SK-N-SH (cell line): ENCODE data around the gene STK25.

Experiments
- CTCF ChIP-seq: fragments of 200-600 bp; sonication (generic); IDR thresholded peaks from 2 replicates; pipeline ENCODE4 v1.6.1; 2017; ENCODE audit warnings: antibody characterized with exemption, mild to moderate bottlenecking, moderate library complexity
- EP300 ChIP-seq, 2 experiments: IDR thresholded peaks; 2 replicates each; pipeline versions ENCODE4 v1.4.0 to v1.6.1; 2012; ENCODE audit warnings: borderline replicate concordance in 1 of 2, low read depth in 1 of 2, low read length in 1 of 2
- FOXJ3 ChIP-seq: sonication (generic); formaldehyde crosslinking; IDR thresholded peaks from 2 replicates; pipeline ENCODE4 v1.5.1; 2020; ENCODE audit warnings: mild to moderate bottlenecking, missing genetic modification reagents
- GABPA ChIP-seq: IDR thresholded peaks from 2 replicates; pipeline ENCODE4 v1.4.0; 2012; ENCODE audit warnings: low read depth, mild to moderate bottlenecking
- MAX ChIP-seq: IDR thresholded peaks from 2 replicates; pipeline ENCODE4 v1.4.0; 2012; ENCODE audit warnings: low read depth
- MXI1 ChIP-seq: IDR thresholded peaks from 2 replicates; pipeline ENCODE4 v1.6.1; 2012; ENCODE audit warnings: mild to moderate bottlenecking, low read depth, low read length, improper control_type of control experiment
- POLR2AphosphoS5 ChIP-seq: IDR thresholded peaks from 2 replicates; pipeline ENCODE4 v1.6.1; 2012; ENCODE audit warnings: low read depth, low read length
- RFX5 ChIP-seq: IDR thresholded peaks from 2 replicates; pipeline ENCODE4 v1.6.1; 2012; ENCODE audit warnings: mild to moderate bottlenecking, improper control_type of control experiment, low read length
- TEAD4 ChIP-seq: IDR thresholded peaks from 2 replicates; pipeline ENCODE4 v1.4.0; 2012; ENCODE audit warnings: mild to moderate bottlenecking, borderline replicate concordance; ENCODE audit not compliant: insufficient read depth
- TF ChIP-seq, protein P1 (sequence below): IDR thresholded peaks from 2 replicates; pipeline ENCODE4 v1.6.1; 2012; ENCODE audit warnings: mild to moderate bottlenecking, low read depth, low read length, moderate library complexity

DNA sequence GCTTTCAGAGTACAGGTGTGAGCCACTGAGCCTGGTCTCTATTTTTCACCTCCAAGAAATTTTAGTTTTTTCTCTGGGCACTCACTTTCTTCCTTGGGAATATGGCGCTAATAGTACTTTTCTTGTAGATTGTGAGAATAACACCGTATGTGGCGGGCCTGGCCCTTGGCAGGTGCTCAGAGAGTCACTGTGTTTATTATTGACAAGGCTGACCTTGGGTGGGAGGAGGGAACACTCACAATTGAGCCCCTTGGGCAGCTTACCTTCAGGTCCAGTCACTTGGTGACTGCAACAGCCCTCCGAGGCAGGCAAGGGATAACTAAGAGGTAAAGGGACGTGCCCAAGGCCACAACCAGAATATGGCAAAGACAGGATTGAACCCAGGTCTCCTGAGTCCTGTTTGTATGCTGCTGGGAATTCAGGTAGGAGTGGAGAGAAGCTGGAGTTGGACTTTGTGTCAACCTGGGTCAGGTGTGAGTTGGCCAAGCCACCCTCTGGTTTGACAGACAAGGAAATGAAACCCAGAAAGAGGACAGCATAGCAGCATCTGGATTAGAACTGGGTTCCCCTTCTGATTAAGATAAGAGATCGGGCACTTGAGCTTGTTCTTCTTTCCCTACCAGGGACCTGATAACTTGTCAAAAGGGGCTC, 2.8 kb upstream of the STK25 start:
- TF ChIP-seq EP300 (IDR thresholded peaks at IDR 0.05; ENCODE audit: borderline replicate concordance in 1 of 2, low read depth in 1 of 2, low read length in 1 of 2) (no peak), GABPA (no peak), POLR2AphosphoS5 (no peak), MXI1 (no peak), FOXJ3 (CRISPR knock-in tag) (no peak), MAX (no peak), CTCF (no peak), RFX5 (no peak), TEAD4 (no peak)
- TF ChIP-seq, protein P1, sequence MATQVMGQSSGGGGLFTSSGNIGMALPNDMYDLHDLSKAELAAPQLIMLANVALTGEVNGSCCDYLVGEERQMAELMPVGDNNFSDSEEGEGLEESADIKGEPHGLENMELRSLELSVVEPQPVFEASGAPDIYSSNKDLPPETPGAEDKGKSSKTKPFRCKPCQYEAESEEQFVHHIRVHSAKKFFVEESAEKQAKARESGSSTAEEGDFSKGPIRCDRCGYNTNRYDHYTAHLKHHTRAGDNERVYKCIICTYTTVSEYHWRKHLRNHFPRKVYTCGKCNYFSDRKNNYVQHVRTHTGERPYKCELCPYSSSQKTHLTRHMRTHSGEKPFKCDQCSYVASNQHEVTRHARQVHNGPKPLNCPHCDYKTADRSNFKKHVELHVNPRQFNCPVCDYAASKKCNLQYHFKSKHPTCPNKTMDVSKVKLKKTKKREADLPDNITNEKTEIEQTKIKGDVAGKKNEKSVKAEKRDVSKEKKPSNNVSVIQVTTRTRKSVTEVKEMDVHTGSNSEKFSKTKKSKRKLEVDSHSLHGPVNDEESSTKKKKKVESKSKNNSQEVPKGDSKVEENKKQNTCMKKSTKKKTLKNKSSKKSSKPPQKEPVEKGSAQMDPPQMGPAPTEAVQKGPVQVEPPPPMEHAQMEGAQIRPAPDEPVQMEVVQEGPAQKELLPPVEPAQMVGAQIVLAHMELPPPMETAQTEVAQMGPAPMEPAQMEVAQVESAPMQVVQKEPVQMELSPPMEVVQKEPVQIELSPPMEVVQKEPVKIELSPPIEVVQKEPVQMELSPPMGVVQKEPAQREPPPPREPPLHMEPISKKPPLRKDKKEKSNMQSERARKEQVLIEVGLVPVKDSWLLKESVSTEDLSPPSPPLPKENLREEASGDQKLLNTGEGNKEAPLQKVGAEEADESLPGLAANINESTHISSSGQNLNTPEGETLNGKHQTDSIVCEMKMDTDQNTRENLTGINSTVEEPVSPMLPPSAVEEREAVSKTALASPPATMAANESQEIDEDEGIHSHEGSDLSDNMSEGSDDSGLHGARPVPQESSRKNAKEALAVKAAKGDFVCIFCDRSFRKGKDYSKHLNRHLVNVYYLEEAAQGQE, result no peak
